GM10248 (cell line): ENCODE results near the gene DYTN.

Source experiments
- CTCF ChIA-PET: fragments of 300-600 bp; sonication (Branson Sonifier 250); formaldehyde crosslinking; extraction: SDS; loops from one replicate; lab custom pipeline; 2021; ENCODE audit warnings: antibody characterized with exemption; lab: Yijun Ruan, JAX
- POLR2A ChIA-PET: fragments of 350-650 bp; sonication (Branson Sonifier 250); formaldehyde crosslinking; extraction: SDS; loops from one replicate; lab custom pipeline; 2020; ENCODE audit warnings: antibody characterized with exemption; lab: Yijun Ruan, JAX
- DNase-seq: peaks from one replicate; pipeline ENCODE4 v3.0.0; 2012; ENCODE audit errors: extremely low spot score
- CTCF ChIP-seq: IDR thresholded peaks from 2 replicates; pipeline ENCODE4 v1.5.1; 2012; ENCODE audit warnings: mild to moderate bottlenecking, low read depth; ENCODE audit errors: extremely low read depth, missing control alignments, control extremely low read depth

The DYTN gene

GRCh38 chr2:206642075-206643025, 75.8 kb downstream of the DYTN start, which contains the start of gene FAM237A:
TSS of gene FAM237A (plus strand) at chr2:206642487. CDS start at chr2:206644237, 1,750 bp downstream.
- no peak for TF ChIP-seq CTCF
- ChIA-PET CTCF (interaction anchor here (1.2 kb wide), 1 partner anchor 123 kb away, joined by 3 read pairs; no protein-coding TSS in a partner anchor), POLR2A (no interaction called here)
- peak; percentile 49 for DNase-seq

DNA sequence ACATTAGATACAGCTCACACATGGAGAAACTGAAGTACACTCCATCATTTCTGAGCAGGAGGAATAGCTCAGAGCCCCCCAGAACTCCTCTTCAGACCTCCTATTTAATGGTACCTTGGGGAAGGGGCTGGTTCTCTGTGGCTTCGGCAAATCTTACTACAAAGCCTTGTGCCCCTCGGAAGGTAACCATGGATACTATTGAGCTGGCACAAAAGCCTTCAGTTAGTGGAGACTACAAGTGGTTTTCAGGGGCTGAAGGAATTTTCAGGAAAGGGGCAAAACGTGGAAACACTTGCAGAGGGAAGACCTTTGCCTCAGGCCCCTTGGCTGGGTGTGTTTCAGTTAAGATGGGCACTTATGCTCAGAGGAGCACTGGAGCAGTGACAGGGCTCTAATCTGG, 77.0 kb downstream of the DYTN start:
- CTCF ChIA-PET: interaction anchor here (1.2 to 1.3 kb wide), 2 partner anchors 17 to 122 kb away, joined by 3 to 4 read pairs; no protein-coding TSS in a partner anchor
- TF ChIP-seq CTCF: no peak
- no peak for DNase-seq
- POLR2A ChIA-PET: no interaction called here

DNA sequence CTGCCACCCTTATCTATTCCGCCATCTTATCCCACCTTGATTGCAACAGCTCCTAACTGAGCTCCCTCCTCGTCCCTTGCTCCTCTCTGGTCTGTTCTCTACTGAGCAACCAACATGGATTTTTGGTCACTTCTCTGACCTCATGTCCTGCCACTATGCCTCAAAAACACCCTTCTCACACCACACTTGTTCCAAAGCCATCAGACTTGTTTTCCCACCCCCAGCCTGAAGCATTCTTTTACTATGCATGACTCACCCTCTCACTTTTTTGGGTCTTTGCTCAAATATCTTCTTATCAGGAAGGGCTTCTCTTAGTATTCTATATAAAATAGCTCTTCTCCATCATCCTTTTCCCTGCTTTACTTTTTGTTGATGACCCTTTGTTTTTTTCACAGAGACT, 78.6 kb downstream of the DYTN start:
- no peak for TF ChIP-seq CTCF
- CTCF ChIA-PET: interaction anchor here (0.7 kb wide), 1 partner anchor 13 kb away, joined by 3 read pairs; no protein-coding TSS in a partner anchor
- DNase-seq: no peak
- POLR2A ChIA-PET: no interaction called here

DNA sequence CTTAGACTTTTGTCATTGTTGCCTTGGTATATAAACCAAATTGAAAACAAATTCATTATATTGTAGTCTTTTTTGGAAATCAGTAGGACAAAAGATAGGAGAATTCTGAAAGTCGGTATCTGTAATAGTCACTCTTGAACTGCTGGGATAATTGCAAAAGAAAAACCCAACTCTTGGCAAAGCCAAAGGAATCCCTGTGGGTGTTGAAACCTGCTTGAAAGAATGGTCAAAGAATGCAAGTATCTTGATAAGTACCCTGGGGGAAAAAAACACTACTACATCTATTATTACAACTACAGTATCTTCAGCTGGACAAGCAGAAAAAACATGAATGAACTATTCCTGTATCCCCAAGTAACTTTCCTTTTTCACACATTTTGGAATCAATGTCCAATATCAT, 83.2 kb downstream of the DYTN start:
- ChIA-PET POLR2A (no interaction called here), CTCF (no interaction called here)
- no peak for TF ChIP-seq CTCF
- DNase-seq: no peak

- DNase-seq: no peak
- ChIA-PET CTCF (no interaction called here), POLR2A (no interaction called here)
- TF ChIP-seq CTCF: no peak
These were observed 86.9 kb downstream of the DYTN start for GRCh38 chr2:206631340-206631739.

DNA sequence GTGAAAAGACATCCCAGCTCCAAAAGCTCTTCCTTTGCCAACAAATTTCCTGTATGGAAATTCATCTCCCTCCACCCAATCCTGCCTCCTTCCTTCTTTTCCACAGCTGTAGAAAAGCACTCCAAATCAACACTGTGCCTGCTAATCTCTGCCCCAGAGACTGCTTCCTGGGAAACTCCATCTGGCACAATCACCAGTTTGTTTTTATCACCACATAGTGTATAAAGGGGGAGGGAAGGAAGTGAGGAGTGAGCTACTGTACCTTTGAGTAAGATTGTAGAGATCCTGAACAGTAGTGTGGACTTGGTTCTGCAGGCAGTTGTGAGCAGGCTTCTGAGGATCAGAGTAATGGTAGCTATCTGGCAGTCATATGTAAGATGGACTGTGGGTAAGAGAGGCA, 90.6 kb downstream of the DYTN start:
- DNase-seq: no peak
- TF ChIP-seq CTCF: no peak
- CTCF ChIA-PET: no interaction called here
- POLR2A ChIA-PET: no interaction called here
